Stimulated activated CD8-positive, alpha-beta memory T cell treated with anti-CD3 and anti-CD28 coated beads, Interleukin-7, amount 100 ng/mL, for 48 hours (primary cell): ENCODE data around the gene SYNGR3.
"Not testable (repeated sequence)": the region's sequence is repeated elsewhere in the genome, so short reads cannot be mapped to it uniquely, and the experiment has no call there.

Experiments used
- DNase-seq, 2 donors: peaks; one replicate each; pipeline ENCODE4 v3.0.0-alpha.2; 2020; ENCODE audit warnings: low read depth in 1 of 2; ENCODE audit errors: extremely low read depth in 1 of 2

Gene SYNGR3

GRCh38 chr16:1959269-1960039 lies 30.3 kb upstream of the SYNGR3 start, which contains the start of gene NDUFB10:
TSS of gene NDUFB10 (plus strand) at chr16:1959538. CDS start at chr16:1959625, 87 bp downstream.
- DNase-seq: peak; percentile 86

GRCh38 chr16:1960665-1961630 lies 28.8 kb upstream of the SYNGR3 start:
- DNase-seq: no peak

GRCh38 chr16:1961651-1962067 lies 28.1 kb upstream of the SYNGR3 start:
- DNase-seq: no peak

- DNase-seq: not testable (repeated sequence)
These were observed 27.3 kb upstream of the SYNGR3 start for GRCh38 chr16:1962161-1963153.

GRCh38 chr16:1963806-1964505 lies 25.8 kb upstream of the SYNGR3 start:
- DNase-seq: no peak

GRCh38 chr16:1964506-1965395 lies 25.0 kb upstream of the SYNGR3 start, which contains the start of gene RPS2:
TSS of gene RPS2 (minus strand) at chr16:1964826. CDS start at chr16:1964625, 201 bp downstream.
- peak; percentile 96 for DNase-seq

- no peak for DNase-seq
These were observed 24.3 kb upstream of the SYNGR3 start for GRCh38 chr16:1965396-1966001.

- no peak for DNase-seq
These were observed 23.3 kb upstream of the SYNGR3 start, which contains the start of gene RNF151 for GRCh38 chr16:1966460-1966859. TSS of gene RNF151 (plus strand) at chr16:1966856. CDS start at chr16:1966882, 26 bp downstream.

- DNase-seq: no peak
These were observed 21.4 kb upstream of the SYNGR3 start for GRCh38 chr16:1968146-1968953.

- peak; percentile 94 to 97 for DNase-seq
These were observed 17.8 kb upstream of the SYNGR3 start, which contains the start of gene TBL3 for GRCh38 chr16:1971796-1972489. TSS of gene TBL3 (plus strand) at chr16:1972053. CDS start at chr16:1972165, 112 bp downstream.

GRCh38 chr16:1972490-1972877 lies 17.3 kb upstream of the SYNGR3 start:
- no peak for DNase-seq

GRCh38 chr16:1973461-1974156 lies 16.2 kb upstream of the SYNGR3 start:
- DNase-seq: no peak

- DNase-seq: no peak
These were observed 15.4 kb upstream of the SYNGR3 start for GRCh38 chr16:1974157-1975070.

- DNase-seq: no peak
These were observed 14.1 kb upstream of the SYNGR3 start for GRCh38 chr16:1975432-1976215.
